Mucosa of descending colon (tissue), 3 donors: Measurements from ENCODE around the gene CTNS. TPM values are rescaled to one million over a fixed set of nuclear protein-coding genes. Genes with fewer than 3 reads are reported as not detected.
"Not testable (repeated sequence)": the region's sequence is repeated elsewhere in the genome, so short reads cannot be mapped to it uniquely, and the experiment has no call there.

Experiments used
- ATAC-seq: fragments of 200-7000 bp; cut with Tn5 transposase; one replicate; pipeline ENCODE4 v1.9.1; 2020; ENCODE audit warnings: mild to moderate bottlenecking, moderate library complexity
- DNase-seq, 3 donors: peaks; one replicate each; pipeline ENCODE4 v3.0.0-alpha.2; 2020
- H3K36me3 ChIP-seq: fragments of 200-600 bp; one replicate; pipeline ENCODE4 v1.8.0; 2021; ENCODE audit warnings: low read depth, mild to moderate bottlenecking
- H3K4me1 ChIP-seq: fragments of 200-600 bp; one replicate; pipeline ENCODE4 v1.8.0; 2021; ENCODE audit warnings: low read depth, mild to moderate bottlenecking
- H3K4me3 ChIP-seq: fragments of 200-600 bp; one replicate; pipeline ENCODE4 v1.8.0; 2021; ENCODE audit warnings: mild to moderate bottlenecking
- H3K9me3 ChIP-seq: fragments of 200-600 bp; one replicate; pipeline ENCODE4 v1.8.0; 2021; ENCODE audit warnings: mild to moderate bottlenecking
- intact Hi-C, 2 donors: fragments of 100-400 bp; cut with DNase I in 1 of 2; cut with micrococcal nuclease in 1 of 2; formaldehyde crosslinking; loops; one replicate each; pipeline versions ENCODE4 v1.11.0 to v1.11.1; 2022; cut with DNase I, micrococcal nuclease
- total RNA-seq, 3 donors: library from RNA; stranded (reverse); fragmentation: NEBNext Ultra II Directional in 2 of 3; extraction: Animal tissue kit (Norgen Biotek cat#: 25700) in 2 of 3; gene quantifications; one replicate each; pipeline versions ENCODE4 v1.2.1 to v1.2.4, GENCODE V29; 2021 to 2023
- TF ChIP-seq, protein P1 (sequence below): fragments of 200-600 bp; IDR thresholded peaks from one replicate; pipeline ENCODE4 v1.8.0; 2022; ENCODE audit warnings: antibody characterized with exemption, mild to moderate bottlenecking
- donor health status: DM: no; HTN: no; CAD: no; lungs with moderate emphysema.
- donor health status: DM: no; HTN: no; CAD: no.
- donor health status: DM: no; HTN: yes; CAD: no.

Gene CTNS
- total RNA-seq, 3 donors from 2014 or later = 9.6 to 13.4 (median 13.1) TPM

DNA sequence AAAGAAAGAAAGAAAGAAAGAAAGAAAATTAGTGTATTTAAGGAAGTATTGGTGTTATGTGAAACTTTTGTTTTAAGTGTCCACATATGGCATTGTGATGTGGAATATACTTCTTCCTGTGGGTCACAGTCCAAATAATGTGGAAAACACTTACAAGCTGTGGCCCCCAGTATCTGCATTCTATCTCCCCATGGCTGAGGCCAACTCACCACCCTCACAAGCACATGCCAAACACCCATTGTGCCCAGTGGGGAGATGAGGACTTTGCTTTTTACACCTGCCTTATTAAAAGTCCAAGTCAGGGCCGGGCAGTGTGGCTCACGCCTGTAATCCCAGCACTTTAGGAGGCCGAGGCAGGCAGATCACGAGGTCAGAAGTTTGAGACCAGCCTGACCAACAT, 63.4 kb downstream of the CTNS start:
- no peak for DNase-seq

DNA sequence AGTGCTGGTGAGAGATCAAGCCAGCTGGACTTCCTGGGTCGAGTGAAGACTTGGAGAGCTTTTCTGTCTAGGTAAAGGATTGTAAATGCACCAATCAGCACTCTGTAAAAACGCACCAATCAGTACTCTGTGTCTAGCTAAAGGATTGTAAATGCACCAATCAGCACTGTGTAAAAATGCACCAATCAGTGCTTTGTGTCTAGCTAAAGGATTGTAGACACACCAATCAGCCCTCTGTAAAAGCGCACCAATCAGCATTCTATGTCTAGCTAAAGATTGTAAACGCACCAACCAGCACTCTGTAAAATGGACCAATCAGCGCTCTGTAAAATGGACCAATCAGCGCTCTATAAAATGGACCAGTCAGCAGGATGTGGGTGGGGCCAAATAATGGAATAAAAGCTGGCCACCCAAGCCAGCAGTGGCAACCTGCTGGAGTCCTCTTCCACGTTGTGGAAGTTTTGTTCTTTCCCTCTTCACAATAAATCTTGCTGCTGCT, 65.5 kb downstream of the CTNS start:
- H3K4me3 ChIP-seq, H3K36me3 ChIP-seq, ATAC-seq, H3K9me3 ChIP-seq, DNase-seq, H3K4me1 ChIP-seq, intact Hi-C loops: not testable (repeated sequence)

More for the DNA sequence above, 63.4 kb downstream of the CTNS start:
- TF ChIP-seq, protein P1, sequence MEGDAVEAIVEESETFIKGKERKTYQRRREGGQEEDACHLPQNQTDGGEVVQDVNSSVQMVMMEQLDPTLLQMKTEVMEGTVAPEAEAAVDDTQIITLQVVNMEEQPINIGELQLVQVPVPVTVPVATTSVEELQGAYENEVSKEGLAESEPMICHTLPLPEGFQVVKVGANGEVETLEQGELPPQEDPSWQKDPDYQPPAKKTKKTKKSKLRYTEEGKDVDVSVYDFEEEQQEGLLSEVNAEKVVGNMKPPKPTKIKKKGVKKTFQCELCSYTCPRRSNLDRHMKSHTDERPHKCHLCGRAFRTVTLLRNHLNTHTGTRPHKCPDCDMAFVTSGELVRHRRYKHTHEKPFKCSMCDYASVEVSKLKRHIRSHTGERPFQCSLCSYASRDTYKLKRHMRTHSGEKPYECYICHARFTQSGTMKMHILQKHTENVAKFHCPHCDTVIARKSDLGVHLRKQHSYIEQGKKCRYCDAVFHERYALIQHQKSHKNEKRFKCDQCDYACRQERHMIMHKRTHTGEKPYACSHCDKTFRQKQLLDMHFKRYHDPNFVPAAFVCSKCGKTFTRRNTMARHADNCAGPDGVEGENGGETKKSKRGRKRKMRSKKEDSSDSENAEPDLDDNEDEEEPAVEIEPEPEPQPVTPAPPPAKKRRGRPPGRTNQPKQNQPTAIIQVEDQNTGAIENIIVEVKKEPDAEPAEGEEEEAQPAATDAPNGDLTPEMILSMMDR = no peak
- Histone ChIP-seq H3K4me3 (no peak overlapping the region), H3K36me3 (no peaks in the 10 kb centered on the region), H3K4me1 (peaks cover 8% of the 10 kb centered on the region), H3K9me3 (peaks cover 6% of the 10 kb centered on the region)
- ATAC-seq = no peak
- intact Hi-C loops = no loop called here

DNA sequence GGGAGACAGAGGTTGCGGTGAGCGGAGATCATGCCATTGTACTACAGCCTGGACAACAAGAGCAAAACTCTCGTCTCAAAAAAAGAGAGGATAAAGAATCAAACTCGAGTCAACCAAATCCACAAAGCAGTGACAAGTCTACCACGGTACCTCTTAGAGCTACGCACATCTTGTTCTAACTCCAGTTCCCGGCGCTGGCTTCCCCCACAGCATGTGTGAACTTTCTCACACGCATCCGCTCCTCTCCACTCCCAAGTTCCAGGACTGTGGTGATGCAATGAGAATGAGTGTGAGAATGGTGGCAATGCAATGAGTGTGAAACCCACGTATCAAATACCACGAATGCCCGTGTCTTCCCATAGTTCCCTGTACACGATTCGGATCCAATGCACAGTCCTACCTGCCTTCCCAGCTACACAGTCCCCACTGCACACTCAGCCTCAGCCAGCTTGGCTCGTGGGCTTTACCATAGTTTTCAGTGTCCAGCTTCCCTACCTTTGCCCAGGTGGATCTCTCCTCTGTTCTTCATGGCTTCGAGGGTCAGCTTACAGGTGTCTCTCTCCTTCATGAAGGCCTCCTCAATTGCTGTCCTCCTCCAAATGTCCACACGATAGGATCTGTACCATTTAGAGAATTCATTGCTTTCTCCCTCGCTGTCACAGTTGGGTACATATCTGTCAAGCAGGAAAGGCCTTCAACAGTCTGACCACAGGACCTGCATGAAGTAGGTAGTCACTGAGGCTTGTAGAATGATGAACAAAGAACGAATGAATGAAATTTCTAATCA, 68.6 kb downstream of the CTNS start:
- intact Hi-C loops = no loop called here
- no peaks in the 10 kb centered on the region for H3K4me1 ChIP-seq
- H3K9me3 ChIP-seq = no peaks in the 10 kb centered on the region
- TF ChIP-seq, protein P1 = no peak
- H3K36me3 ChIP-seq = no peaks in the 10 kb centered on the region
- ATAC-seq (no peak), DNase-seq (peak in 1 of 3 donors; percentile 4)
- H3K4me3 ChIP-seq = no peak overlapping the region

DNA sequence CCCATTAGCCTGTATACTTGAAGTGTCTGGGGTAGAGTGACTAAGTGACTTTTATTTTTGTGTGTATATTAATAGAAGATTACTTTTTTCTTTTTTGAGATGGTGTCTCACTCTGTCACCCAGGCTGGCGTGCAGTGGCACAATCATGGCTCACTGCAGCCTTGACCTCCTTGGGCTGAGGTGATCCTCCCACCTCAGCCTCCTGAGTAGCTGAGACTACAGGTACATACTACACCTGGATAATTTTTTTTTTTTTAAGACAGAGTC, 69.1 kb downstream of the CTNS start:
- intact Hi-C loops, H3K9me3 ChIP-seq, H3K36me3 ChIP-seq, ATAC-seq, H3K4me1 ChIP-seq, DNase-seq, H3K4me3 ChIP-seq: not testable (repeated sequence)

DNA sequence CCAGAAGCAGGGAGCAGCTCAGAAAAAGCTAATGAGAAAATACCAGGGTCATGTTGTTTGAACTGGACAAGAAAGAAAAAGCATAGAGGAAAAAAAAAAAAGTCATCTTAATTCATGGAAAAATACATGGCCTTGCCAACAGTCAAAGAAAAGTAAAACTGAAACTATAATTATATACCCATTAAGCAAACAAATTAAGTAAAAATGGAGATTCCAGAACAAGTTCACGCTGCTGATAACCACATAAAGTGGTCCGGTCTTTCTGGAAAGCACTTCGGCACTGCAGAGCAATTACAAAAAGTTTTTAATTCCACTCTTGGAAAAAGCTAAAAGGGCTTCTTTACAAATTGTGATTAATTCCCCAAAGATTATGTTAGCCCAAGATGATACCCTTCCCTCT, 71.8 kb downstream of the CTNS start:
- Histone ChIP-seq H3K4me1 (no peaks in the 10 kb centered on the region), H3K36me3 (no peaks in the 10 kb centered on the region), H3K9me3 (no peaks in the 10 kb centered on the region), H3K4me3 (no peak overlapping the region)
- intact Hi-C loops = no loop called here
- DNase-seq (no peak), ATAC-seq (no peak)
- TF ChIP-seq, protein P1 = no peak

DNA sequence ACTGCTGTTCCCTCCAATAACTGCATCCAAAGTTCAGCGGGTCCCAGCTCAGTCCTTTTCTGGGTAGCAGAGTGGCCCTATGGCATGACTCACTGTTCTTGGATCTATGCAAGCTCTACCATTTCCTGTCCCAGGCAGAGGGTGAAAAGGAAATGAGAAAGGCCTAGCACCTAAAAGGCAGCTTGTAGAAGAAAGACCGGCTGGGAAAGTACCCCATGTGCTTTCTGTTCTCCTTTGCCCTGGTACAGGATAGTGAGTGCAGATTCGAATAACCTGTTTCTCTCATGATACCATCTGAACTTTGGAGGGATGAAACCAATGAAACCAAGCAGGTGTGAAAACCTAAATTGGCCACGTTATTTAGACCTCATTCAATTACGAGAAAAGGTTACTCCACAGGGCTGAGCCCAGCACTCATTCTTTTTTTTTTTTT, 74.4 kb downstream of the CTNS start:
- TF ChIP-seq, protein P1 = no peak
- H3K4me1 ChIP-seq = no peaks in the 10 kb centered on the region
- peak; percentile 93 for ATAC-seq
- no peaks in the 10 kb centered on the region for H3K9me3 ChIP-seq
- intact Hi-C loops = no loop called here
- peaks cover 4% of the 10 kb centered on the region for H3K36me3 ChIP-seq
- peak in 1 of 3 donors; percentile 42 for DNase-seq
- H3K4me3 ChIP-seq = no peak overlapping the region

Other genes starting within 250 kb of the CTNS start
- not detected for gene OR1E1, start 238.3 kb upstream of the CTNS start, total RNA-seq
- not detected for gene OR3A3, start 225.4 kb upstream of the CTNS start, total RNA-seq
- not detected for gene OR1E2, start 202.9 kb upstream of the CTNS start, total RNA-seq
- 1 to 10 TPM in 1 of 3 donors, not detected in 2; 1.1 TPM for gene SPATA22, start 164.9 kb upstream of the CTNS start, total RNA-seq
- gene ASPA, start 160.8 kb upstream of the CTNS start, total RNA-seq = 1 to 10 TPM; 3.5 to 6.6 (median 3.7) TPM
- gene TRPV3, start 78.9 kb upstream of the CTNS start, total RNA-seq = 10 to 100 TPM in 1 of 3 donors, 1 to 10 TPM in 2; 7.7 to 17.8 (median 8.6) TPM
- gene TRPV1, start 27.3 kb upstream of the CTNS start, total RNA-seq = 10 to 100 TPM in 1 of 3 donors, 1 to 10 TPM in 2; 7.4 to 14.5 (median 7.8) TPM
- 10 to 100 TPM; 13.9 to 27.8 (median 19.0) TPM for gene SHPK, start 510 bp upstream of the CTNS start, total RNA-seq
- 100 to 1,000 TPM; 162 to 297 (median 197) TPM for gene TAX1BP3, start 31.8 kb downstream of the CTNS start, total RNA-seq
- 10 to 100 TPM; 29.3 to 41.3 (median 32.8) TPM for gene EMC6, start 32.1 kb downstream of the CTNS start, total RNA-seq
- gene P2RX5, start 59.4 kb downstream of the CTNS start, total RNA-seq = 1 to 10 TPM in 2 of 3 donors, under 1 TPM in 1; 0.73 to 2.6 (median 2.2) TPM
- gene HASPIN, start 87.1 kb downstream of the CTNS start, total RNA-seq = 1 to 10 TPM in 2 of 3 donors, under 1 TPM in 1; 0.70 to 3.6 (median 1.1) TPM
- gene ITGAE, start 164.4 kb downstream of the CTNS start, total RNA-seq = 10 to 100 TPM; 17.2 to 24.1 (median 17.6) TPM
- gene NCBP3, start 209.5 kb downstream of the CTNS start, total RNA-seq = 10 to 100 TPM; 39.4 to 50.5 (median 44.7) TPM